Cardiac muscle cell (in vitro differentiated cells and primary cell): Measurements from ENCODE around the gene PTTG1IP. TPM values are rescaled to one million over a fixed set of nuclear protein-coding genes. Genes with fewer than 3 reads are reported as not detected.

Experiments used
- DNase-seq, 2 donors: peaks; one replicate each; pipeline versions ENCODE4 v3.0.0 to v3.0.0-alpha.2; 2010 to 2017; ENCODE audit warnings: low read depth in 1 of 2, low spot score in 1 of 2
- H3K27ac ChIP-seq: fragments of 200-600 bp; sonication (generic); 2 replicates; pipeline ENCODE4 v1.5.1; 2016
- H3K27me3 ChIP-seq: fragments of 200-600 bp; sonication (generic); 2 replicates; pipeline ENCODE4 v1.6.0; 2016; ENCODE audit warnings: control low read depth
- H3K36me3 ChIP-seq: fragments of 200-600 bp; sonication (generic); 2 replicates; pipeline ENCODE4 v1.5.1; 2016; ENCODE audit warnings: control low read depth
- H3K4me1 ChIP-seq: fragments of 200-600 bp; sonication (generic); 2 replicates; pipeline ENCODE4 v1.8.1; 2017; ENCODE audit warnings: low read depth, mild to moderate bottlenecking, mixed run types
- H3K4me3 ChIP-seq: fragments of 200-600 bp; sonication (generic); 2 replicates; pipeline ENCODE4 v1.5.1; 2016; ENCODE audit warnings: mild to moderate bottlenecking
- H3K9me3 ChIP-seq: fragments of 200-600 bp; sonication (generic); 2 replicates; pipeline ENCODE4 v1.5.1; 2017; ENCODE audit warnings: low read depth, mild to moderate bottlenecking, control low read depth
- CTCF ChIP-seq: IDR thresholded peaks from 2 replicates; pipeline ENCODE4 v1.5.1; 2012; ENCODE audit warnings: low read depth, mild to moderate bottlenecking, low read length
- polyA plus RNA-seq: library from polyadenylated mRNA; unstranded; fragments of >200 nt; fragmentation: Nextera tagmentation; extraction: Ambion mirVana; gene quantifications from 2 replicates; pipeline ENCODE4 v1.2.1, GENCODE V29; 2016
- total RNA-seq: library from RNA; depleted of rRNA; stranded (reverse); fragments of >200 nt; gene quantifications from 2 replicates; pipeline ENCODE4 v1.2.3, GENCODE V29; 2016

PTTG1IP gene
- total and polyA plus RNA-seq, 2 experiments from 2014 or later, result 204 to 253 TPM

GRCh38 chr21:44803651-44804050 lies 69.8 kb downstream of the PTTG1IP start:
- Histone ChIP-seq H3K4me1 (peaks cover 26% of the 10 kb centered on the region), H3K27me3 (no peaks in the 10 kb centered on the region)
- peak in 1 of 2 donors; percentile 64 for DNase-seq

DNA sequence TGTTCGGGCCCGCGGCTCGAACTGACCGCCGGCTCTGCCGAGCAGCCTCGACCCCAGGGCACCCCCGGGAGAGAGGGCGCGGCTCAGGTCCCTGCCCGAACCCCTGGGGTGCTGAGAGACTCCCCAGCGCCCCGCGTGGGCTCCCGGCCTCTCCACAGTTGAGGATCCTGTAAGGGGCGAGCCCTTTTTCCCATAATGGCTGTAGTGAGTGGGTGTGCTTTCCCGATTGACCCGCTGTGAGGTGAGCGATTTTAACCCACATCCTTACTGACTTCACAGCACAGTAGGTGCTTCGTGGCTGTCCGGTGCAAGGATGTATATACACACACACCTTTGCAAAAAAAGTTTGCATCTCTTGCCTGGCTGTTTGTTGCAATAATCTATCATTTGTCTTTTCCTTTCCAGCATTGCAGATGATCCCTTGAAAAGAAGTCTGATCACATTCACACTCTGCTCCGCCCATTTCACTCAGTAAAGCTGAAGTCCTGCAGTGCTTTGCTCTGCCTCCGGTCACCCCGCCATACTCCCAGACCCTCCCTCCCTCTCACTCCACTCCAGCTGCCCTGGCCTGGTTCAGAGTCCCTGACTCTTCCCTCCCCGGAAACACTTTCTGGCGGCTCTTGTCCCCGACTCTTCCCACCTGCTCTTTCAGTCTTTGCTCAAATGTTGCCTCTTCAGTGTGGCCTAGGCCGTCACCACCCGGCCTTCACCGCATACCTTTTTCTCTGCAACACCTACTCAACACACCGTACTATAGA lies 70.9 kb downstream of the PTTG1IP start:
- H3K4me1 ChIP-seq, result peaks cover 26% of the 10 kb centered on the region
- H3K36me3 ChIP-seq, result peaks cover 13% of the 10 kb centered on the region
- H3K4me3 ChIP-seq, result peak overlapping the region; percentile 63
- no peaks in the 10 kb centered on the region for H3K27me3 ChIP-seq
- no peaks in the 10 kb centered on the region for H3K9me3 ChIP-seq
- no peak for TF ChIP-seq CTCF
- H3K27ac ChIP-seq, result peak overlapping the region; percentile 89
- DNase-seq, result peak in 1 of 2 donors; percentile 20

More at GRCh38 chr21:44803651-44804050, 69.8 kb downstream of the PTTG1IP start:
- H3K4me3 ChIP-seq, result no peak overlapping the region
- TF ChIP-seq CTCF, result no peak
- peaks cover 15% of the 10 kb centered on the region for H3K36me3 ChIP-seq
- peak overlapping the region; percentile 43 for H3K27ac ChIP-seq
- no peaks in the 10 kb centered on the region for H3K9me3 ChIP-seq

DNA sequence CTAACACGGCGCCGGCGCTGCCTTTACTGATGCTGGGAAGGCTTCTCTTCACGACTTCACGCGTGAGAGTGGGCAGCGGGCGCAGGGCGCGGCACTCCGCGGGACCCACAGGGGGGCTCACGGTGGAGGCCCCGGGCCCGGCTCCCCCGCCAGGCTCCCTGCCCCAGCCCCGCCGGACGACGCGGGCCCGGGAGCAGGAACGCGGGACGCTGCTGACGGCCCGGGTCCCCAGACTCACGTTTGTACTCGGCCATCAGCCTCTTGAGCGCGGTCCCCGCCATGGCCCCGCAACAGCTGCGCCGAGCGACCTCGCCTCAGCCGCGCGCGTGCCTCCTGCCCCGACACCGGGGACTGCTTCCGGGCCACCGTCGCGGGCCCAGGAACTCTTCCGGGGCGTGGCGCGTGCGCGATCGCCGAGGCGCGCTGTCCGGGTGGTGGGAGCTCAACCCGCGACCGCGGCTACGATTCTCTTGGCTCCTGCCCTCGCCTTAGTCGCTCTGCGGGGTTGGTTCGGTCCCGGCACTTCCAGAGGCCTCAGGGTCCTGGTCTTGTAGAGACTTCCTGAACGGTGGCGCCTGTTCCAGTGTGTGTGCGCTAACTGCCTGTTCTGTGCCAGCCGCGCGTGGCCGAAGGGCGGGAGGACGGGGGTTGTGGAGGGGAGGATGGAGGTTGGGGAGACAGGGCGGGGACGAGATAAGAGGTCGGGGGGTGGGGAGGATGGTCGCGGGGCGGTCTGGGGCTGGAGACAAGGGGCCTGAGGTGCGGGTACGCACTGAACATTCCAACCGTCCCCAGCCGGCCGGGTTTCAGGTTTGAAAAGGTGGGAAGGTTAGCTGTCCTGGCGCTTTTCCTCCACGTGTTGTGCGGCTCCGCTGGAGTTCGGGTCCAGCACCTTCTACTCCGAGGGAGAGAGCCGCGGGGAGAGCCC lies 71.8 kb downstream of the PTTG1IP start, which contains the start of gene UBE2G2:
Gene UBE2G2, minus strand, starts transcription at position 353 of the 928 bp plus-strand sequence. Its CDS starts 72 bp downstream, at position 281.
- DNase-seq, result peak; percentile 78 to 88
- H3K4me1 ChIP-seq, result peaks cover 26% of the 10 kb centered on the region
- peak within 1 kb of the TSS; percentile 63 for H3K4me3 ChIP-seq
- H3K36me3 ChIP-seq, result peaks cover 8% of the 10 kb centered on the region
- peak within 1 kb of the TSS; percentile 89 for H3K27ac ChIP-seq
- no peaks in the 10 kb centered on the region for H3K9me3 ChIP-seq
- TF ChIP-seq CTCF, result no peak
- no peaks in the 10 kb centered on the region for H3K27me3 ChIP-seq

DNA sequence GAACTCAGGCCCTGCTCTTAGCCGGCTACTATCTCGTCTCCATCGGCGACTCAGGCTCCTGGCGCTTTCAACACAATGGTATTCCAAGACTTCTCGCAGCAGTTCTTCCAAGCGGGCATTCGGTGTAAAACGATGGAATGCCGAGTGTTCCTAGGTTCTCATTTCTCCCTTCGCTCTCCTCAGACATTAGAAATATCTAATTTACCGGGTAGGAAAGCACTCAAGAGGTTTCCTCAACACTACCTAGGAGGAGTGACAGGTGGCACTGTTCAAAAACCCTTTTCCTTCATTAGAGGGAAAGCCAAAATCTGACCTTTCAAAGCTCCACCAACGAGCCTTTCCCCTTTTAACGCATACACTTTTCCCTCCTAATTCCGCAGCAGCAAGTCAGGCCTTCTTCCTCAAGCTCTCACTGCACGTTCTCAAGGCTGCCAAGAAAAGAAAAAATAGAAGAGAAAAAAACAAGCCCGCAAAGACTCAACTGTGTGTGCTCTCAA lies 72.5 kb downstream of the PTTG1IP start:
- H3K27me3 ChIP-seq, result no peaks in the 10 kb centered on the region
- peaks cover 1% of the 10 kb centered on the region for H3K36me3 ChIP-seq
- DNase-seq, result peak; percentile 33 to 44
- H3K27ac ChIP-seq, result peak overlapping the region; percentile 89
- peak overlapping the region; percentile 63 for H3K4me3 ChIP-seq
- no peaks in the 10 kb centered on the region for H3K9me3 ChIP-seq
- TF ChIP-seq CTCF, result peak; percentile 29
- H3K4me1 ChIP-seq, result peaks cover 26% of the 10 kb centered on the region

DNA sequence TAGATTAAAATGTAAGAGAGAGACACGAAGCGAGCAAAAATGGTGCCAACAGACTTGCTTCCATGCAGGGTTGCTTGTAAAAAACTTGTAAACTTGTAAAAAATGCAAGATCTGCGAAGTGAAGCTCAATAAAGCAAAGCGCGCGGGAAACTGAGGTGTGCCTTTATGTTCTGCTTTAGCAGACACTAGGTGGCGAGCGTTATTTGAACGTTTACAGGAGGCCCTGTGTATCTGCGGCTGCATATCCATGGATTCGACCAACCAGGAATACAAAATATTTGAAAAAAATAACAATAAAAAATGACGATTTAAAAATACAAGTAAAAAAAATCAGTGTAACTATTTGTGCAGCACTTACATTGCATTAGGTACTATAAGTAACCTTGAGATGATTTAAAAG lies 73.4 kb downstream of the PTTG1IP start:
- peak; percentile 57 for TF ChIP-seq CTCF
- Histone ChIP-seq H3K27ac (no peak overlapping the region), H3K4me3 (peak overlapping the region; percentile 63), H3K27me3 (no peaks in the 10 kb centered on the region), H3K4me1 (peaks cover 26% of the 10 kb centered on the region), H3K36me3 (no peaks in the 10 kb centered on the region), H3K9me3 (no peaks in the 10 kb centered on the region)
- DNase-seq, result peak; percentile 65 to 69
